ENCODE results near the gene IFT57.
A peak's percentile ranks its signal among the peaks of the same experiment; 100 is the strongest.
"Not testable (repeated sequence)": the region's sequence is repeated elsewhere in the genome, so short reads cannot be mapped to it uniquely, and the experiment has no call there.

IFT57 gene

DNA sequence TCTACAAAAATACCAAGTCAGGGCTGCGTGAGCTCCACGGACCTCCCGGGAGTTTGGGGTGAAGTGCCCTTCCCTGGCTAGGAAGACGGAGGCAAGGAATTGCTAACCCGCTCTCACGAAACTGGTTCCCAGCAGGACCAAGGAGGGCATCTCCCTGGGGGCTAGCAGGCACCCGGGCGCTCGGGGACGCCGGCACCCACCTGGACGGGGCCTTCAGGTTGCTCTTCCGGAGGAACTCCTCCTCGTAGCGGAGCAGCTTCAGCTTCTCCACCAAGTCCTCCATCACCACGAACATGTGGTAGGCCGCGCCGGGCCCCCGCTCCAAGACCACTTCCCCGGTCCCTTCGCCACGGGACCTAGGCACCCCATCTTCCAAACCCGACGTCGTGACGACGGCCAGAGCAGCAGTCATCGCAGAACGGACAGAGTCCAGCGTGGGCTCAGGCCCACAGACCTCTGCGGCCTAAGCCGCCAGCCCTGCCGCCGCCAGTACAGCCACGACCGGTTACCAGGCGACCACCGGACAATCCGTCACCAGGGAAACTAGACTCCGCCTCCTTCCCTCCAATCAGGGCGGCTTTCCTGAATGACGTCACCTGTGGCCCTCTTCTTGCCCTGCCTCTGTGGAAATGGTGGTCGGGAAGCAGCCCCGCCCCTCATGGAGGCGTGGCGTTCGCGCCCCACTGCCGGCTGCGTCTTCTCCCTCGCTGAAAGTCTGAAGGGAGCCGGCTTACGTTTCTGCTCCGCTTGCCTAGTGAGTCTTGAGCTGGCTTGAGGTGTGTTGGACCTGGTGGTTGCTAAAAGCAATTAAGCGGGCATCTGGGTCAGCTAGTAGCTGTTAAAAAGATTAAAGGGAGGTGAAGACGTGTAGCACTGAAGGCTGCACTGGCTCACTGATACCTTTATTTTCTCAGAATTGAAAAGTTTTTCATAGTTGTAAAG is at the start of gene IFT57:
TSS of gene IFT57 (minus strand) at position 514 of the 942 bp plus-strand sequence. CDS start at position 412, 102 bp downstream.
- peak; percentile 96 for DNase-seq

DNA sequence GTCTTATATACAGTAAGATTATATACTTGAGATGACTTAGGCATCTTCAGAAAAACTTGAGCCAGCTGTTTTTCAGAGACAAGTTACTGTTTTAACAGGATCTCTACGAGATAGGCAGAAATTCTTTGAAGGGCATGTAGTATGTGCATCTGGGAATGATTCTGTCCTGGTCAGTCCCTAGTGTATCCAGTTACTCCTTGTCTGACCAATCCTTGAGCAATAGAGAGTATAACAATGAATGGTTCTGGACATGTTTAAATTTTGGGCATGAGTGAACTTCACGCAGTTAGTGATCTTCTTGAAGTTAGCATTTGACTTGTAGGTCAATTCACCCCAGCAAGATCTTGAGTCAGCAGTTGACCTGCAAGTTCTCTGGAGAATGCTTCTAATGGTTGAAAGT is 49.4 kb upstream of the IFT57 start:
- in situ Hi-C loops (cut with HindIII; ENCODE audit: low pct_ligation_motif_present, low pct_unique_long_range_greater_than_20kb, low sequenced_read_pairs), result no loop called here
- no peak for DNase-seq

More for the DNA sequence above, at the start of gene IFT57:
- in situ Hi-C loops (cut with HindIII; ENCODE audit: low pct_ligation_motif_present, low pct_unique_long_range_greater_than_20kb, low sequenced_read_pairs), result no loop called here

- in situ Hi-C loops (cut with HindIII; ENCODE audit: low pct_ligation_motif_present, low pct_unique_long_range_greater_than_20kb, low sequenced_read_pairs); DNase-seq: not testable (repeated sequence)
Measured at GRCh38 chr3:108268235-108268634, 46.0 kb upstream of the IFT57 start.

DNA sequence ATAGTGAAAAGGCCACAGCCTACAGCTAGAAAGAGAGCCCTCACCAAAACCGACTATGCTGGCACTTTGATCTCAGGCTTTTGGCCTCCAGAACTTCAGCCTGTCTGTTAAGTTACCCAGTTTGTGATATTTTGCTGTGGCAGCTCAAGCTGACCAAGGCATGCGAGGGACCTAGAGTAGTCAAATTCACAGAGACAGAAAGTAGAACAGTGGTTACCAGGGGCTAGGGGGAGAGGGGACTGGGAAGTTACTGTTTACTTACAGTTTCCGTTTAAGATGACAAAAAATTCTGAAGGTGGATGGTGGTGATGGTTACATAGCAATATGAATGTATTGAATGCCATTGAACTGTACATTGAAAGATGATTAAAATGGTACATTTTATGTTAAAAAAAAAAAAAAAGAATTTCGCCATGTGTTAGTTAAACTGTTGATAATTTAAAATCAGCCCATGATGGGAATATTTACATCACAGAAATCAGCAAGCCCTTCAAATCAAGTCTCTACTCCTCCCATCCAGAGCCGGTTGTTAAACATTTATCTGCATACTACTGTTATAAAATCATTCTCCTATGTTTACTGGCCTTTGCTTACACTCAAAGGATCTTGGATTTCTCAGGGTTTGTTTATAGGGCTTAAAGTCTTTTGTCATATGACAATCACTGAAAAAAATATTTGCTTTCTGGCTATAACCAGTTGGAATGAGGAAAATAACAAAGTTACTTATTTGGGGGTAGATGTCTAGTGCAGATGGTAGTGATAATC is 42.5 kb upstream of the IFT57 start:
- in situ Hi-C loops (cut with HindIII; ENCODE audit: low pct_ligation_motif_present, low pct_unique_long_range_greater_than_20kb, low sequenced_read_pairs); DNase-seq: not testable (repeated sequence)

DNA sequence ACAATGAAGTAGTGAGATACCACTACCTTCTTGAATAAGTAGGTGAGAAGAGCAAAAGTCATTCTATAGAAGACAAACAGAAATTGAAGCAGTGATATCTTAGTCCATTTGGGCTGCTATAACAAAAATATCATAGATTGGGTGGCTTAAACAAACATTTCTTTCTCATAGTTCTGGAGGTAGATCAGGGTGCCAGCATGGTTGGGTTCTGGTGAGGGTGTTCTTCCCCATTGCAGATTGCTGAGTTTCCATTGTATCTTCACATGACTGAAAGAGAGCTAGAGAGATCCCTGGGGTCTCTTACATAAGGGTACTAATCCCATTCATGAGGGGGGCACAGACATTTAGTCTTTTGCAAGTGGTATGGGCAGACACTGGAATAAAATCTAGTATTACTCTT is 32.9 kb upstream of the IFT57 start:
- DNase-seq, result no peak
- in situ Hi-C loops (cut with HindIII; ENCODE audit: low pct_ligation_motif_present, low pct_unique_long_range_greater_than_20kb, low sequenced_read_pairs), result no loop called here

DNA sequence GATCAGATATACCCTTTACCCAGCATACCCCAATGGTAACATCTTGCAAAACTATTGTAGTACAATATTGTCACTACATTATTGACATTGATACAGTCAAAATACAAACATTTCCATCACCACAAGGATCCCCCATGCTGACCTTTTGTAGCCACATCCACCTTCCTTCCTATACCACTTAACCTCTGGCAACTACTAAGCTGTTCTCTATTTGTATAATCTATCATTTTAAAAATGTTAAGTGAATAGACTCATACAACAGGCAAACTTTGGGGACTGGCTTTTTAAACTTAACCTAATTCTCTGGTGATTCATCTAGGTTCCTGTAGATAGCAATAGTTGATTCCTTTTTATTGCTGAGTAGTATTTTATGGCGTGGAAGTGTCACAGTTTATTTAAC is 29.6 kb upstream of the IFT57 start:
- in situ Hi-C loops (cut with HindIII; ENCODE audit: low pct_ligation_motif_present, low pct_unique_long_range_greater_than_20kb, low sequenced_read_pairs), result no loop called here
- no peak for DNase-seq

DNA sequence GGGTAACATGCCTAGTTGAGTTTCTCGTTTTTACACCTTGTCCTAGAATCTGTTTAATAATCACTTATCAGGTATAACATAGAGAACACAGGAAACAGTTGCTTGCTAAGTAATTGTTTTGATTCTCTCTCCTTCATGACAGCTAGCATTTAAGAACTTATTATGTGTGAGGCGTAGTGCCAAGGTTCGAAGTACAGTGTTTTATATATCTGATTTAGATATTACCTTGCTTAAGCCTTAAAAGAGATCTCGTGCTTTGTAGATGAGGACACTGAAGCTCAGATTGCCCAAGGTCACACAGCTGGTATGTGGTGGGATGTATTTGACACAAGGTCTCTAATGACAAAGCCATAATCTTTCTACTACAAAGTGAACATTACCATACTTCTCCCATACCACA is 29.0 kb upstream of the IFT57 start:
- DNase-seq, result no peak
- in situ Hi-C loops (cut with HindIII; ENCODE audit: low pct_ligation_motif_present, low pct_unique_long_range_greater_than_20kb, low sequenced_read_pairs), result no loop called here

DNA sequence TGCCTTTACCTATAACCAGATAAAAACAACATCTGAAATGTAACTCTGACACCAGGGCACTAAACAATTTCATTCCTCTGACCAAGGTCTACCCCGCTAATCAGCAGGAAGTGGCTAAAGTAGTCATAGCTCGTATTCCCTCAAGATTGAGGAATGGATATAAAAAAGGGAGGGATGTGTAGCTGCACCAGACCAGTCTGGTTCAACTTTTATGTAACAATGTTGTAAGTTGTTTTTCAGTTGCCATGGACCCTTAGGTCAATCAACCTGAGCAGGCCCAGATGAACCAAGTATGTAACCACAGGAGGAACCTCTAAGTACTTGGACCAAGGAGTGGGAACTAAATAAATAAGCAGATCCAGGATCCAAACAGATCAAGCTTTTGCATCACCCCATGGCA is 28.4 kb upstream of the IFT57 start:
- DNase-seq, result no peak

DNA sequence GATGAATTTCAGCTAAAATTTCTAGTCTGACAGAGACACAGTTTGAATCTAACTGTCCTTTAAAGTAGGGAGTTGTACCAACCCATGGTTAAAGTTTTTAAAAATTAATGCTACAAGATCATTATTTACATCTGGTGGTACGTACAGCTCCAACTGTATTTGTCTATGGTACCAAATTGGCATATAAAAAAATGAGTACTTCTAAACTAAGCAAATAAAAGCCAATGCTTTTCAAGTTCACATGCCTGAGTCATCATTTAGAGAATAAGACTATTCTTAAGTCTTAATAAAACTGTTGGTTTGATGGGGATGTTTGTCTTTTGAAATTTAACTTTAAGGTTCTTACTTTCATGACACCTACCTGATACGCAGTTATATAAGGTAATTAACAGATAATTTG is 21.0 kb upstream of the IFT57 start:
- DNase-seq, result no peak
- in situ Hi-C loops (cut with HindIII; ENCODE audit: low pct_ligation_motif_present, low pct_unique_long_range_greater_than_20kb, low sequenced_read_pairs), result no loop called here

More for the DNA sequence above, 28.4 kb upstream of the IFT57 start:
- in situ Hi-C loops (cut with HindIII; ENCODE audit: low pct_ligation_motif_present, low pct_unique_long_range_greater_than_20kb, low sequenced_read_pairs), result no loop called here

DNA sequence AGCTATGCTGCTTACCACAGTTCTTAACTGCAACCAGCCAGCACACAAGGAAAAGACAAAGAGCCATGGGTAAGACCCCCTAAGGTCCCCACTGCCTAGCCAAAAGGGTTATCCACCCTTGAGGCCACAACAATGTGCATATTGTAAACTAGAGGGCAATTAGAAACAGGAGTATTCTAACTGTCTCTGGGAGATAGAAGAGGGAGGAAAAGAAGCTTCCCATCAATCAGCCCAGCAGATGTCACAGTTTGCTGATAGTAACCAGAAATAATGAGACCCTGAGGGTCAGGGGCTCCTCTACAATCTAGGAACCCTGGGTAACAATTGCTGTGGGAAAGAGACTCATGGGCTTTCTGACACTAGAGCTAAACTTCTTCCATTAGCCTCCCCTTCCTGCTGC is 20.6 kb upstream of the IFT57 start:
- DNase-seq, result no peak
- in situ Hi-C loops (cut with HindIII; ENCODE audit: low pct_ligation_motif_present, low pct_unique_long_range_greater_than_20kb, low sequenced_read_pairs), result no loop called here

DNA sequence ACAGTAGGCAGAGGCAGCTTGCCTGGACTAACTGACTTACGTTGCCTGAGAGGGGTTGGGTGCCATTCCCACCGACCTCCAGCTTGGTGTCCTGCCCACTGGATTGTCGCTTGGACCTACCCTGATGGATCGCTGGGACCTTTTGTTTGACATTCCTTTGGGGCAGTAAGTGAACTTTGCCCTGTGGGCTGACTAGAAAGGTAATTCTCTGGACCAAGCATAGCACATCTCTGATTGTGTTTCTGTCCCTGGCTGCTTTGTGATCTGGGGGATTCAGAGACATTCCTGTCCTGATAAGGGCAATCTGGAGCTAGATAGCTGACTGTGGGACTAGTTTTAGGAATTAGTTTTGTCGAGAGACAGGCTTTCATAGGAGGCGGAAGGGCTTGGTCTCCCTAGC is 19.5 kb upstream of the IFT57 start:
- in situ Hi-C loops (cut with HindIII; ENCODE audit: low pct_ligation_motif_present, low pct_unique_long_range_greater_than_20kb, low sequenced_read_pairs), result no loop called here
- no peak for DNase-seq

DNA sequence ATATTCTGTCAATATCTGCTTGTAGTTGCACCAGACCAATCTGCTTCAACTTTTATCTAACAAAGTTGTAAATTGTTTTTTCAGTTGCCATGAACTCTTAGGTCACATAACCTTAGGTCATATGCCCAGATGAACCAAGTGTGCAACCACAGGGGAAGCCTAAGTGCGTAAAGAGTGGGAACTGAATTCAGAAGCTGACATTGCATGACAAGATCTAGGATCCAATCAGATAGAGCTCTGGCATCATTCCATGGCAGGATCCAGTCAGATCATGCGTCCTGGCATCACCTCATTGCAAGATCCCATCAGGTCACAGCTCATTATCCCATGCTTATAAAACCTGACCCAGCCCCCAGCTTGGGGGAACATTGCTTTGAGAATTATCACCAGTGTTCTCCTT is 18.9 kb upstream of the IFT57 start:
- no peak for DNase-seq
- in situ Hi-C loops (cut with HindIII; ENCODE audit: low pct_ligation_motif_present, low pct_unique_long_range_greater_than_20kb, low sequenced_read_pairs), result no loop called here

DNA sequence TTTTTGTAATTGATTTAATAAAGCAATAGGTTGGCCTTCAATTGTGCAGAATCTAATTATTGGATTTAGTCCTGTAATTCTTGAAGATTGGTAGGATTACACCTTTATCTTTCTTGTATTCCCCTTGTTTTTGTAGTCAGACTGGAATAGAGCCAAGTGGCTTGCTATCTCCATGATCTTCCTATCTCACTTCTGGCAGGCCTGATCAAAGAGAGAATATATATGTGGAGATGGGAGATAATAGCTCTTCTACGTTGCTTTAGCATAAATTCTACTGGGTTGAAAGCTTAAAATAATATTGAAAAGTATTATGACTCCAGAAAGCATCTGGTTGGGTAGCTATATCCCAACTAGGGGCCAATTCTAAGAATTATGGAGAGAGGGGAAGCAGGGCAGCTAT is 16.9 kb upstream of the IFT57 start:
- in situ Hi-C loops (cut with HindIII; ENCODE audit: low pct_ligation_motif_present, low pct_unique_long_range_greater_than_20kb, low sequenced_read_pairs), result no loop called here
- no peak for DNase-seq

DNA sequence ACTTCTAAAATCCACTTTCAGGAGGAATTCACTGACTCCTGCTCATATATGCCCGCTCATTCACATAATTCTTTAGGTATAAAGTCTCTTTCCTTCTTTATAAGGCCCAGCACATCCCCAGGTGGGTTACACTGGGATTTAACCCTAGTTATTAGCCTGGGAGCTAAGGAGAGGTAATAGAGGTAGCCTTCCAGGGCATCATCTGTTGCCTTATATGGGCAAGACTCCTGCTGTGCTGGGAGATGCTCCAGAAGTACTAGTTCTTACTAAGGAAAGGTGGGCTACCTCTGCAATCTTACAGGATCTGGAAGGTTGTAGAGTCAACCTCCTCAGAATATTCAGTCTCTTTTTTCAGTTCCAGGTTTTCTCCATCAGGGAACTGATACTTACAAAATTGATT is 13.1 kb upstream of the IFT57 start:
- DNase-seq, result no peak
- in situ Hi-C loops (cut with HindIII; ENCODE audit: low pct_ligation_motif_present, low pct_unique_long_range_greater_than_20kb, low sequenced_read_pairs), result no loop called here

GRCh38 chr3:108234387-108234957 is 12.2 kb upstream of the IFT57 start:
- in situ Hi-C loops (cut with HindIII; ENCODE audit: low pct_ligation_motif_present, low pct_unique_long_range_greater_than_20kb, low sequenced_read_pairs), result no loop called here
- no peak for DNase-seq

DNA sequence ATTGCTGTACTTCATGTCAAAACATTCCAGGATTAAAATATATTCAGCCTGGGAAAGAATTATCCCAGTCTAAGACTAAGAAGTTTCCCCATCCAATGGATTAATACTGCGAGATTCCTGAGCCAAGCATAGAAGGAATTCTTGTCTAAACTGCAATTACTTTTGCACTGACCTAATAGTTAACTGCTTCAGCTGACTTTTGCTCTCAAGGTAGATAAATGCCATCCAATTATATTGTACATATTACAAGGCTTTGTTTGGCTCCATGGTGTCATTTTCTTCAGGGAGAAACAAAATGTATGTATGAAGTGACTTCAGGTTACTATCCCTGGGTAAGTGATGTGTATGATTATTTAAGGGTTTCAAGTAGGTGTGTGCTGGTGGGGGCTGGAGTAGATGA is 6.1 kb upstream of the IFT57 start:
- in situ Hi-C loops (cut with HindIII; ENCODE audit: low pct_ligation_motif_present, low pct_unique_long_range_greater_than_20kb, low sequenced_read_pairs), result no loop called here
- no peak for DNase-seq

DNA sequence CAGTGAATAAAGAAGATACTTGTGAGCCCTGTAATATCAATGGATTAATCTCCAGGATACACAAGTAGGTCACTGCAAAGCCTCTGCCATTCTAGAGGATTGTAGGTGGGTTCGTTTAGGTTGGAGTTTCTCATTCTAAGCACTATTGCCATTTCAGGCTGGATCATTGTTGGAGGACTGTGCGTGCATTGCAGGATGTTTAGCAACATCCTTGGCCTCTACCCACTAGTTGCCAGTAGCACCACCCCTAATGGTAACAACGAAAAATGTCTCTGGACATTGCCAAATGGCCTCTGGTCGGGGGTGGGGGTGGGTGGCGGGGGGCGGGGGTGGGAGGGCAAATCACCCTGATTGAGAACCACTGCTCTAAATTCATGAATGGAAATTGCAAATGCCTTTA is 4.9 kb upstream of the IFT57 start:
- DNase-seq, result no peak
- in situ Hi-C loops (cut with HindIII; ENCODE audit: low pct_ligation_motif_present, low pct_unique_long_range_greater_than_20kb, low sequenced_read_pairs), result no loop called here

DNA sequence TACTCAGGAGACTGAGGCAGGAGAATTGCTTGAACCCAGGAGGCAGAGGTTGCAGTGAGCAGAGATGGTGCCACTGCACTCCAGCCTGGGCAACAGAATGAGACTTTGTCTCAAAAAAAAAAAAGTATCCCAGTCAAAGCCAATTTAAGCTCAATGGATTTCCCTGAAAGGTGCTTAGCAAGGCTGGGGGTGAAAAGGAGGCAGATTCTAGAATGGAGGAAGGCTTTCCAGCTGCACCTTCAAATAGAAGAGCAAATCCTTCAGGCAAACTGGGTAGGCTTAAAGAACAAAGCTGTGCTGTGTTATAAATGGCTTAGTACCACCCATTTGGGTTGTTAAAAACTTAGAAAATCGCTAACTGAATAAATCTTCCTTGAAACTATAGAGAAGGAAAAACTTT is 3.0 kb upstream of the IFT57 start:
- in situ Hi-C loops (cut with HindIII; ENCODE audit: low pct_ligation_motif_present, low pct_unique_long_range_greater_than_20kb, low sequenced_read_pairs), result no loop called here
- DNase-seq, result no peak

GRCh38 chr3:108223928-108224327 is 1.7 kb upstream of the IFT57 start:
- in situ Hi-C loops (cut with HindIII; ENCODE audit: low pct_ligation_motif_present, low pct_unique_long_range_greater_than_20kb, low sequenced_read_pairs), result no loop called here
- no peak for DNase-seq

Measured in ACHN (cell line).